Endothelial cell of umbilical vein (primary cell): ENCODE measurements around the gene ABCC1. TPM values are rescaled to one million over a fixed set of nuclear protein-coding genes. Genes with fewer than 3 reads are reported as not detected.

ENCODE experiments used
- BruUV-seq: library from RNA; stranded (reverse); fragments of 400-500 nt; replicated peaks from 2 replicates; lab custom pipeline; 2021; lab: Mats Ljungman, UMichigan
- CTCF ChIA-PET: fragments of 300-600, 350-600 bp; sonication (Branson Sonifier 250); formaldehyde crosslinking; loops from one replicate; lab custom pipeline; 2021; ENCODE audit warnings: antibody characterized with exemption, inconsistent platforms; lab: Charles Lee
- POLR2A ChIA-PET: fragments of 300-600, 350-600 bp; sonication (Branson Sonifier 250); formaldehyde crosslinking; loops from one replicate; lab custom pipeline; 2021; ENCODE audit warnings: antibody characterized with exemption, inconsistent platforms; lab: Charles Lee
- DNase-seq: peaks from one replicate; pipeline ENCODE4 v3.0.0-alpha.2; 2011; ENCODE audit warnings: low read depth, low spot score
- FAIRE-seq: peaks from 2 replicates; lab custom pipeline; 2011; peaks lifted over from hg19 to GRCh38; lab: Jason Lieb, UNC
- H2AFZ ChIP-seq: 2 replicates; pipeline ENCODE4 v1.6.0; 2012; ENCODE audit warnings: low read depth, low read length, control low read depth, inconsistent platforms
- H3K27ac ChIP-seq: 2 replicates; pipeline ENCODE4 v1.5.1; 2011; ENCODE audit warnings: low read depth, mild to moderate bottlenecking, control low read depth, low read length, moderate library complexity; ENCODE audit not compliant: insufficient read depth
- H3K27me3 ChIP-seq, 2 experiments: 2 replicates each; pipeline versions ENCODE4 v1.6.0 to v1.6.1; 2011; ENCODE audit warnings: low read length in 2 of 2, mixed read lengths in 1 of 2; ENCODE audit not compliant: control insufficient read depth in 2 of 2, insufficient read depth in 2 of 2
- H3K36me3 ChIP-seq, 2 experiments: 2 replicates in 1 of 2; 3 replicates in 1 of 2; pipeline ENCODE4 v1.5.1; 2011; ENCODE audit warnings: low read length in 2 of 2, mild to moderate bottlenecking in 1 of 2, moderate library complexity in 1 of 2; ENCODE audit not compliant: control insufficient read depth in 2 of 2, insufficient read depth in 2 of 2; ENCODE audit errors: extremely low read depth in 1 of 2
- H3K4me1 ChIP-seq: 3 replicates; pipeline ENCODE4 v1.5.1; 2011; ENCODE audit warnings: mild to moderate bottlenecking, low read length; ENCODE audit not compliant: control insufficient read depth, insufficient read depth; ENCODE audit errors: extremely low read depth
- H3K4me2 ChIP-seq: 2 replicates; pipeline ENCODE4 v1.6.1; 2011; ENCODE audit warnings: low read length, control low read depth, mixed read lengths; ENCODE audit not compliant: insufficient read depth
- H3K4me3 ChIP-seq, 3 experiments: fragments of 200-600 bp in 1 of 3; sonication (generic), shearing (Covaris generic) in 1 of 3; replicated peaks in 1 of 3; 2 replicates each; pipeline ENCODE4 v1.5.1; 2011 to 2016; ENCODE audit warnings: control low read depth in 3 of 3, low read length in 3 of 3, mild to moderate bottlenecking in 2 of 3, inconsistent platforms in 1 of 3, low read depth in 1 of 3, moderate library complexity in 1 of 3; ENCODE audit not compliant: insufficient read depth in 1 of 3
- H3K79me2 ChIP-seq: 2 replicates; pipeline ENCODE4 v1.6.0; 2012; ENCODE audit warnings: low read length, inconsistent platforms; ENCODE audit not compliant: control insufficient read depth, insufficient read depth
- H3K9ac ChIP-seq: replicated peaks from 2 replicates; pipeline ENCODE3; 2011; ENCODE audit warnings: low read length, control low read depth; ENCODE audit not compliant: insufficient read depth; ENCODE audit errors: extremely low read depth
- H3K9me1 ChIP-seq: replicated peaks from 3 replicates; pipeline ENCODE4 v1.6.0; 2011; ENCODE audit warnings: mild to moderate bottlenecking, low read length; ENCODE audit not compliant: control insufficient read depth, insufficient read depth; ENCODE audit errors: extremely low read depth
- H3K9me3 ChIP-seq: replicated peaks from 2 replicates; pipeline ENCODE4 v1.5.1; 2012; ENCODE audit warnings: low read length, inconsistent platforms; ENCODE audit not compliant: control insufficient read depth, insufficient read depth
- H4K20me1 ChIP-seq: replicated peaks from 2 replicates; pipeline ENCODE3; 2011; ENCODE audit warnings: mild to moderate bottlenecking, low read length; ENCODE audit not compliant: control insufficient read depth, insufficient read depth; ENCODE audit errors: extremely low read depth
- CTCF ChIP-seq, 2 donors: IDR thresholded peaks; 1 replicate in 1 of 2; 2 replicates in 1 of 2; pipeline ENCODE4 v1.5.1; 2011; ENCODE audit warnings: low read length in 2 of 2, mild to moderate bottlenecking in 2 of 2, moderate library complexity in 2 of 2, control low read depth in 1 of 2, inconsistent platforms in 1 of 2, low read depth in 1 of 2; ENCODE audit not compliant: insufficient read depth in 1 of 2; ENCODE audit errors: extremely low read depth in 1 of 2
- EZH2 ChIP-seq: IDR thresholded peaks from 2 replicates; pipeline ENCODE4 v1.6.1; 2012; ENCODE audit warnings: borderline replicate concordance, low read depth, mild to moderate bottlenecking, moderate library complexity, low read length, inconsistent platforms; ENCODE audit not compliant: severe bottlenecking
- FOS ChIP-seq: IDR thresholded peaks from 2 replicates; pipeline ENCODE4 v1.6.1; 2011; ENCODE audit warnings: mild to moderate bottlenecking, low read length, moderate library complexity, borderline replicate concordance; ENCODE audit not compliant: insufficient read depth
- GATA2 ChIP-seq: IDR thresholded peaks from 2 replicates; pipeline ENCODE4 v1.7.0; 2011; ENCODE audit warnings: low read depth, mild to moderate bottlenecking, moderate library complexity, mixed read lengths, low read length; ENCODE audit not compliant: insufficient read length, insufficient read depth
- JUN ChIP-seq: IDR thresholded peaks from 2 replicates; pipeline ENCODE4 v1.6.1; 2011; ENCODE audit warnings: borderline replicate concordance, low read depth; ENCODE audit not compliant: insufficient read length, insufficient read depth
- MYC ChIP-seq: IDR thresholded peaks from one replicate; pipeline ENCODE4 v1.6.1; 2011; ENCODE audit warnings: mild to moderate bottlenecking, low read depth, low read length
- POLR2A ChIP-seq: IDR thresholded peaks from 2 replicates; pipeline ENCODE4 v1.6.1; 2012; ENCODE audit warnings: low read depth, mild to moderate bottlenecking, control low read depth, low read length
- POLR2AphosphoS5 ChIP-seq: IDR thresholded peaks from 2 replicates; pipeline ENCODE4 v1.6.1; 2012; ENCODE audit warnings: low read depth, mild to moderate bottlenecking, control low read depth, low read length, moderate library complexity; ENCODE audit not compliant: insufficient read depth
- dilution Hi-C: fragments of 300-500 bp; cut with MboI; formaldehyde crosslinking; loops from one replicate; pipeline ENCODE4 v1.15.0; 2019; ENCODE audit warnings: low sequenced_read_pairs; ENCODE audit not compliant: extremely low pct_ligation_motif_present
- intact Hi-C: fragments of 100-400 bp; cut with micrococcal nuclease; formaldehyde crosslinking; loops from one replicate; pipeline ENCODE4 v1.10.0; 2022
- polyA plus RNA-seq, 4 experiments: library from polyadenylated mRNA; depleted of rRNA in 3 of 4; stranded (reverse) in 3 of 4; unstranded in 1 of 4; fragments of >200 nt; gene quantifications; 2 replicates each; pipeline versions ENCODE4 v1.2.1 to v1.2.3, GENCODE V29; 2011 to 2012; ENCODE audit warnings: missing spikeins in 1 of 4
- total RNA-seq: library from RNA; stranded (reverse); gene quantifications from 2 replicates; pipeline ENCODE4 v1.2.3, GENCODE V29; 2021
- TF ChIP-seq, protein P1 (sequence below): IDR thresholded peaks from 2 replicates; pipeline ENCODE4 v1.6.1; 2011; ENCODE audit not compliant: insufficient read depth, insufficient read length

The ABCC1 gene
- total and polyA plus RNA-seq, 2 donors (not counting 3 experiments of a cell fraction or from before 2014, with no cell fraction given) = 46.1 to 89.2 TPM

DNA sequence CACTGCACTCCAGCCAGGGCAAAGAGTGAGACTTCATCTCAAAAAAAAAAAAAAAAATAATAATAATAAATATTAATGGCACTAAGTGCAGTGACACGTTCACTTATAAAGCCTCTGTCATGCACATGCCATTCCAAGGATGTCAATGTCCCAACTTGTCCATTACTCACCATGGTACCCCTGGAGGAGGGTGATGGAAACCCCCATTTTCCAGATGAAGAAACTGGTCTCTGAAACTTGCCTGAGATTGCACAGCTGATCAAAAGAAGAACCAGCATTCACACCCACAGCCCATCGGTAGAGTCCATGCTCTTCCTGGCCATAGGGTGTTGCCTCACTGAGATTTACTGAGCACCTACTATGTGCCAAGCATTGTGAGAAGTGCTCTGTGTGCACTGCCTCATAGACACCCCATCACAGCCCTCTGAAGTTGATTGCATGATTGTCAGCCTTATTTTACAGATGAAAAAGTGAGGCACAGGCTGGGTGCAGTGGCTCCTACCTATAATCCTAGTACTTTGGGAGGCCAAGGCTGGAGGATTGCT is 123.7 kb downstream of the ABCC1 start:
- H3K9ac ChIP-seq = no peak overlapping the region
- H3K4me1 ChIP-seq = no peaks in the 10 kb centered on the region
- ChIA-PET POLR2A (no interaction called here), CTCF (interaction anchor here (0.9 to 1.3 kb wide), 2 partner anchors 51 to 198 kb away, joined by 3 to 4 read pairs; no protein-coding TSS in a partner anchor)
- H3K4me2 ChIP-seq = no peak overlapping the region
- peaks cover 13 to 44% of the 10 kb centered on the region in 2 experiments for H3K36me3 ChIP-seq
- intact Hi-C loops (no loop called here), dilution Hi-C loops (no loop called here)
- no peak overlapping the region for H3K27ac ChIP-seq
- no peaks in the 10 kb centered on the region for H3K27me3 ChIP-seq
- DNase-seq (no peak), FAIRE-seq (no peak)
- no peak overlapping the region for H3K4me3 ChIP-seq
- H4K20me1 ChIP-seq = no peaks in the 10 kb centered on the region
- BruUV-seq = no TSS peak
- no peak for TF ChIP-seq FOS
- no peak for TF ChIP-seq CTCF (IDR thresholded peaks at IDR 0.05; ENCODE audit: extremely low read depth in 1 of 2, insufficient read depth in 1 of 2, low read depth in 1 of 2, low read length in 2 of 2)
- TF ChIP-seq POLR2A = no peak
- TF ChIP-seq POLR2AphosphoS5 = no peak
- TF ChIP-seq MYC = no peak
- no peak for TF ChIP-seq JUN
- TF ChIP-seq EZH2 = no peak
- TF ChIP-seq, protein P1, sequence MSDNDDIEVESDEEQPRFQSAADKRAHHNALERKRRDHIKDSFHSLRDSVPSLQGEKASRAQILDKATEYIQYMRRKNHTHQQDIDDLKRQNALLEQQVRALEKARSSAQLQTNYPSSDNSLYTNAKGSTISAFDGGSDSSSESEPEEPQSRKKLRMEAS = no peak
- no peak for TF ChIP-seq GATA2
- H3K9me1 ChIP-seq = no peaks in the 10 kb centered on the region
- H3K9me3 ChIP-seq = no peaks in the 10 kb centered on the region
- no peak overlapping the region for H2AFZ ChIP-seq
- no peaks in the 10 kb centered on the region for H3K79me2 ChIP-seq
